ENCODE measurements around the gene GALNT6.

- TF ChIP-seq ZNF547 (CRISPR knock-in tag; IDR thresholded peaks at IDR 0.05) (no peak), DPF2 (CRISPR knock-in tag; IDR thresholded peaks at IDR 0.05; ENCODE audit: borderline replicate concordance, low read depth) (no peak), RNF2 (conservative IDR thresholded peaks at IDR 0.05; ENCODE audit: low read depth) (no peak), TCF7L2 (IDR thresholded peaks at IDR 0.05; ENCODE audit: low read depth, low read length) (no peak), ZNF354B (CRISPR knock-in tag; IDR thresholded peaks at IDR 0.05) (no peak), EZH2 (conservative IDR thresholded peaks at IDR 0.05; ENCODE audit: low read depth, low read length) (no peak), SAFB2 (CRISPR knock-in tag; IDR thresholded peaks at IDR 0.05; ENCODE audit: borderline replicate concordance, low read depth) (no peak)
Observed at GRCh38 chr12:51322452-51322851, 68.8 kb downstream of the GALNT6 start.

Measured in HepG2 (cell line).